GM06990 (cell line): Measurements from ENCODE around the gene CCT6A.
"Not testable (repeated sequence)": the region's sequence is repeated elsewhere in the genome, so short reads cannot be mapped to it uniquely, and the experiment has no call there.

Experiments
- DNase-seq: peaks from one replicate; pipeline ENCODE4 v3.0.0-alpha.2; 2011; ENCODE audit not compliant: insufficient read length; ENCODE audit errors: extremely low read depth
- H3K27me3 ChIP-seq: replicated peaks from 2 replicates; pipeline ENCODE4 v1.6.0; 2011; ENCODE audit warnings: low read length; ENCODE audit not compliant: control insufficient read depth, insufficient read depth
- H3K36me3 ChIP-seq: 2 replicates; pipeline ENCODE4 v1.5.1; 2011; ENCODE audit warnings: low read length; ENCODE audit not compliant: control insufficient read depth, insufficient read depth
- H3K4me3 ChIP-seq: replicated peaks from 2 replicates; pipeline ENCODE4 v1.5.1; 2011; ENCODE audit warnings: low read depth, mild to moderate bottlenecking, control low read depth, low read length
- TF ChIP-seq, protein P1 (sequence below): IDR thresholded peaks from 2 replicates; pipeline ENCODE4 v1.5.1; 2011; ENCODE audit warnings: low read length, control low read depth, mild to moderate bottlenecking, inconsistent platforms; ENCODE audit not compliant: insufficient read depth, poor library complexity, severe bottlenecking

Gene CCT6A

DNA sequence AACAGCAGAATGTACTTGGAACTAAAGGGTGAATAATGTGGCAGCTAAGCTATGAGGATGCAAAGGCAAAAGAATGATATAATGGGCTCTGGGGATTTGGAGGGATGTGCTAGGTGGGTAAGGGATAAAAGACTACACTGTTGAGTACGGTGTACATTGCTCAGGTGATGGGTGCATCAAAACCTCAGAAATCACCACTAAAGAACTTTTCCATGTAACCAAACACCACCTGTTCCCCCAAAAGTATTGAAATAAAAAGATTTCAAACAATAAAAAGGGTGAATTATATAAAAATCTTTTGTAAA is 56.3 kb downstream of the CCT6A start:
- no peak overlapping the region for H3K4me3 ChIP-seq
- H3K27me3 ChIP-seq, result no peaks in the 10 kb centered on the region
- DNase-seq, result no peak
- TF ChIP-seq, protein P1, sequence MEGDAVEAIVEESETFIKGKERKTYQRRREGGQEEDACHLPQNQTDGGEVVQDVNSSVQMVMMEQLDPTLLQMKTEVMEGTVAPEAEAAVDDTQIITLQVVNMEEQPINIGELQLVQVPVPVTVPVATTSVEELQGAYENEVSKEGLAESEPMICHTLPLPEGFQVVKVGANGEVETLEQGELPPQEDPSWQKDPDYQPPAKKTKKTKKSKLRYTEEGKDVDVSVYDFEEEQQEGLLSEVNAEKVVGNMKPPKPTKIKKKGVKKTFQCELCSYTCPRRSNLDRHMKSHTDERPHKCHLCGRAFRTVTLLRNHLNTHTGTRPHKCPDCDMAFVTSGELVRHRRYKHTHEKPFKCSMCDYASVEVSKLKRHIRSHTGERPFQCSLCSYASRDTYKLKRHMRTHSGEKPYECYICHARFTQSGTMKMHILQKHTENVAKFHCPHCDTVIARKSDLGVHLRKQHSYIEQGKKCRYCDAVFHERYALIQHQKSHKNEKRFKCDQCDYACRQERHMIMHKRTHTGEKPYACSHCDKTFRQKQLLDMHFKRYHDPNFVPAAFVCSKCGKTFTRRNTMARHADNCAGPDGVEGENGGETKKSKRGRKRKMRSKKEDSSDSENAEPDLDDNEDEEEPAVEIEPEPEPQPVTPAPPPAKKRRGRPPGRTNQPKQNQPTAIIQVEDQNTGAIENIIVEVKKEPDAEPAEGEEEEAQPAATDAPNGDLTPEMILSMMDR, result no peak
- H3K36me3 ChIP-seq, result peaks cover 5% of the 10 kb centered on the region

DNA sequence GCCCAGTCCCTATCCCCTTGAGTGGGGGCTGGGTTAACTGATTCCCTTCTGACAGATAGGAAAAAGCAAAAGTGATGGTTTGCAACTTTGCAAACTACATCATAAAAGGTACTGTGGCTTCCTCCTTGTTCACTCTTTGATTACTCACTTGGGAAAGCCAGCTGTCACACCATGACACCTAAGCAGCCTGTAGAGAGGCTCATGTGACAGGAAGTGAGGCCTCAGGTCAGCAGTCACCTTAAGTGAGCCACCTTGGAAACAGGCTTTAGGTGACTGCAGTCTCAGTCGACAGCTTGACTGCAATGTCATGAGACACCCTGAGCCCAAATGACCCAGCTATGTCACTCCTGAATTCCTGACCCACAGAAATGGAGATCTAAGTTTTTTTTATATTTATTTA is 59.0 kb downstream of the CCT6A start:
- TF ChIP-seq, protein P1, result no peak
- no peak for DNase-seq
- H3K36me3 ChIP-seq, result no peaks in the 10 kb centered on the region
- no peak overlapping the region for H3K4me3 ChIP-seq
- H3K27me3 ChIP-seq, result no peaks in the 10 kb centered on the region

DNA sequence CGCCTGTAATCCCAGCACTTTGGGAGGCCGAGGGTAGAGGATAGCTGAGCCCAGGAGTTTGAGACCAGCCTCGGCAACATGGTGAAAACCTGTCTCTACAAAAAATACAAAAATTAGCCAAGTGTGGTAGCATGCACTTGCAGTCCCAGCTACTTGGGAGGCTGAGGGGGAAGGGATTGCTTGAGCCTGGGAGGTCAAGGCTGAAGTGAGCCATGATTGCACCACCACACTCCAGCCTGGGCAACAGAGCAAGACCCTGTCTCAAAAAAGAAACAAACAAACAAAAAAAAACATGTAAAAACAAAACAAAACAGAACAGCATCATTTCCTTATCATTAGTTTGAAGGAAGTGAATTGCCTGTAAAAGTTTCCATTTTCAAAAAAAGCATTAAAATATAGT is 60.7 kb downstream of the CCT6A start:
- H3K36me3 ChIP-seq, H3K27me3 ChIP-seq, DNase-seq, H3K4me3 ChIP-seq: not testable (repeated sequence)
